HG02870 (cell line): Measurements from ENCODE around the gene MYCBPAP.

Experiments used
- ATAC-seq: cut with Tn5 transposase; IDR thresholded peaks from one replicate; pipeline ENCODE4 v1.9.1; 2021; ENCODE audit warnings: mild to moderate bottlenecking, moderate library complexity; ENCODE audit not compliant: unreplicated experiment

Gene MYCBPAP

GRCh38 chr17:50535407-50535806 lies 27.2 kb downstream of the MYCBPAP start:
- ATAC-seq, result no peak

DNA sequence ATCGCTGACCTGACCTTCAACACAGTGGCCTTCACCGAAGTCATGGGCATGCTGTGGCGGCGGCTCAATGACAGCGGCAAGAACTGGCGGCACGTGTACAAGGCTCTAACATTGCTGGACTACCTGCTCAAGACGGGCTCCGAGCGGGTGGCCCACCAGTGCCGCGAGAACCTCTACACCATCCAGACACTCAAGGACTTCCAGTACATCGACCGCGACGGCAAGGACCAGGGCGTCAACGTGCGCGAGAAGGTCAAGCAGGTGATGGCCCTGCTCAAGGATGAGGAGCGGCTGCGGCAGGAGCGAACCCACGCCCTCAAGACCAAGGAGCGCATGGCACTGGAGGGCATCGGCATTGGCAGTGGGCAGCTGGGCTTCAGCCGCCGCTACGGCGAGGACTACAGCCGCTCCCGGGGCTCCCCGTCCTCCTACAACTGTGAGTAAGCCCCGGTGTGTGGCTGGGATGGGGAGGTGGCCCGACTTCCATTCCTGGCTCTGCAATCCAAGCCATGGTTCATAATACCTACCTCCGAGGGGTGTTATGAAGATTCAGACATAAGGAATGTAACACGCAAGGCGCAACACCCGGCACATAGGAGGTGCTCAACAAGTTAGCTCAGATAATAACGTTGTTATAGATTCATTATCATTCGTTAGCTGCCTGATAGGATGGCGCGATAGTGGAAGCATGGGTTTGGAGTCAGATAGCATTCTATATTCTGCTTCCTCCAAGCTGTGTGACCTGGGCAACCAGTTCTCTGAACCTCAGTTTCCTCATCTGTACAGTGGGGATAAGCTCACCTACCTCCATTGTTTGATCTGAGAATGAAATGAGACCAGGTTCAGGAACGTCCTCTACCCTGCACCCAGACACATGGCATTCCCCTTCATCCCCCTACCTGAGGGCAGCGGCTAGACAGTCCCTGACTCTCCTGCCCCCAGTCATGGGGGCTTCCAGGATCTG lies 28.7 kb downstream of the MYCBPAP start:
- ATAC-seq, result no peak

DNA sequence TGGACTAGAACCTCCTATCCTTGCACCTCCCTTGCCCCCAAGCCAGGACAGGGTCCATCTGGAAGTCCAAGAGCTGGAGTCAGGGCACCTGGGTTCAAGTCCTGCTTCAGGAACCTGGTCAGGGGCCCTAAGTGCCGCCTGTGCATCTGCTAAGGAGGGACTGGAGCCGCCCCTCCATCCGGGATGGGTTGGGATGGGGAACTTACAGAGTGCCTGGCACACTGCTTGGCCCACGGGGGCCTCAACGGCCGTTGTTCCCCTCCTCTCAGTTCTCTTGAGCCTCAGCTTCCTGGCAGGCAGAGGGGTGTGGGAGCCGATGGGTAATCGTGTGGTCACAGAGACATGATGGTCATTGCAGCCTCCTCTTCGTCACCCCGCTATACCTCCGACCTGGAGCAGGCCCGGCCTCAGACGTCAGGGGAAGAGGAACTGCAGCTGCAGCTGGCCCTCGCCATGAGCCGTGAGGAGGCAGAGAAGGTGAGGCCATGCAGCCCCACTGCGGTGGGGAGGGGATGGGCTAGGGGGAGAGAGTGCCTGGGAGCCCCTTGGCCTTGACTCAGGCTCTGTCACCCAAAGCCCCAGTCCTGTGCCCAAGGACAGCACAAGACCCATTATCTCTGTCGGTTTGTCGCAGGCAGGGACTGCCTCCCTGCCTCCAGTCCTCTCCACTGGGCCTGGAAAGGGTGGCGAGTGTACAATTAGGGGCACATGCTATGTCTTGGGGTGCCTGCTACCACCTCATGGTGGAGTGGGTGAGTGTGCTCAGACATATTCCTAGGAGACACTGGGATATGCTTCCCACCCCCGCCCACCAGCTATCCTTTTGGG lies 29.7 kb downstream of the MYCBPAP start:
- ATAC-seq, result no peak

DNA sequence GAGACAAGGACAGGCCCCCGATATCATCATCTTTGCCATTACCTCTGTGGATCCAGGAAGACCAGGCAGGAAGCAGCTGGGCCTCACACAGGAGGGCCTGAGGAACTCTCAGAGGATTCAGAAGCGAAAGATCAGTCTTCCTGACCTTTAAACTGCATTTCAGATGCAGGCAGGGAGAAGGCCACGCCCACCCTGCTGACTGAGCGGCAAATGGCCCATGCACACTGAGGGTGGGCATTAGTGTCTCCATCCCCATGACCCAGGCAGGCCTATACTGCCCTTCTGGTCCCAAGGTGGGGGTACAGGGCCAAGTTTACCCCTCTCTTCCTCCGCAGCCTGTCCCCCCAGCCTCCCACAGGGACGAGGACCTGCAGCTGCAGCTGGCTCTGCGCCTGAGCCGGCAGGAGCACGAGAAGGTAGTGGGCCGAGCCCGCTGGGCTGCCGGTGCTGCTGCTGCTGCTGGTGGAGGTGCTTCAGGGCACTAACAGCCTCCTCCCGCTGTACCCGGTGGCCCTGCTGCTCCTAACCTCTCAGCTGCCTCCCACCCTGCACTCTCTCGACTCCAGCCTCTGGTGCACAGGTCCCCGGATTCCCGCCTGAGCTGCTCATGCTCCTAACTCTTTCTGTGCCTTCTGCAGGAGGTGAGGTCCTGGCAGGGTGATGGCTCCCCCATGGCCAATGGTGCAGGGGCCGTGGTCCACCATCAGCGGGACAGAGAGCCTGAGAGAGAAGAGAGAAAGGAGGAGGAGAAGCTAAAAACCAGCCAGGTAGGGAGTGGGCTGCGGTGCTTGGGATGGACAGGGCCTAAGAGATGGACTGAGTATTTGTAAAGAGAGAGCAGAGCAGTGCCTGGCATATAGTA lies 30.5 kb downstream of the MYCBPAP start:
- ATAC-seq, result no peak

- no peak for ATAC-seq
Measured at GRCh38 chr17:50539762-50540559, 31.7 kb downstream of the MYCBPAP start.

DNA sequence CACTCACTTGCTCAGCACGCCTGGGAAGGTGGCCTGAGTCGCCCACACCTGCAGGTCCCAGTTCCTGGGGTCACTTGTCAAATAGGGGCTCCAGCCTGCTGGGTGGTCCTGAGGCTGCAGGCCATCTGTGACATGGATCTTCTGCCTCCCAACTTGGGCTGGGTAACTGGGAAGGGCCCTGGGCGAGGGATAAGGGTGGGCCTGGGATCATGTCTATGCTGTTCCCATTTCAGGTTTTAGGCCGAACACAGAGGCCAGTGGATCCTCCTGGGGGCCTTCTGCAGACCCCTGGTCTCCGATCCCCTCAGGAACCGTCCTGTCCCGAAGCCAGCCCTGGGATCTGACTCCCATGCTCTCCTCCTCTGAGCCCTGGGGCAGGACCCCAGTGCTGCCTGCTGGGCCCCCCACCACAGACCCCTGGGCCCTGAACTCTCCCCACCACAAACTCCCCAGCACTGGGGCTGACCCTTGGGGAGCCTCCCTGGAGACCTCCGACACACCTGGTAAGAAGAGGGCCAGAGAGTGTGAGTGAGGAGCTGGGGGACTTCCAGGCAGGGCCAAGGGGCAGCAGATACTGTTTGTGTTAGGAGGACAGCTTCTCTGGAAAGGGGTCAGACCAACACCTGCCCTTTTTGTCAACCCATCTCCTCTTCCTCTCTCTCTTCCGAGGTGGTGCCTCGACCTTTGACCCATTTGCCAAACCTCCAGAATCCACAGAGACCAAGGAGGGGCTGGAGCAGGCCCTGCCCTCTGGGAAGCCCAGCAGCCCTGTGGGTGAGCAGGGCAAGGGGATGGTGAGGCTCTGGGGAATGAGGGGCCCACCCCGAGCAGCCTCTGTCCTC lies 32.5 kb downstream of the MYCBPAP start:
- ATAC-seq, result no peak

- ATAC-seq, result no peak
Measured at GRCh38 chr17:50541402-50541715, 33.1 kb downstream of the MYCBPAP start.

DNA sequence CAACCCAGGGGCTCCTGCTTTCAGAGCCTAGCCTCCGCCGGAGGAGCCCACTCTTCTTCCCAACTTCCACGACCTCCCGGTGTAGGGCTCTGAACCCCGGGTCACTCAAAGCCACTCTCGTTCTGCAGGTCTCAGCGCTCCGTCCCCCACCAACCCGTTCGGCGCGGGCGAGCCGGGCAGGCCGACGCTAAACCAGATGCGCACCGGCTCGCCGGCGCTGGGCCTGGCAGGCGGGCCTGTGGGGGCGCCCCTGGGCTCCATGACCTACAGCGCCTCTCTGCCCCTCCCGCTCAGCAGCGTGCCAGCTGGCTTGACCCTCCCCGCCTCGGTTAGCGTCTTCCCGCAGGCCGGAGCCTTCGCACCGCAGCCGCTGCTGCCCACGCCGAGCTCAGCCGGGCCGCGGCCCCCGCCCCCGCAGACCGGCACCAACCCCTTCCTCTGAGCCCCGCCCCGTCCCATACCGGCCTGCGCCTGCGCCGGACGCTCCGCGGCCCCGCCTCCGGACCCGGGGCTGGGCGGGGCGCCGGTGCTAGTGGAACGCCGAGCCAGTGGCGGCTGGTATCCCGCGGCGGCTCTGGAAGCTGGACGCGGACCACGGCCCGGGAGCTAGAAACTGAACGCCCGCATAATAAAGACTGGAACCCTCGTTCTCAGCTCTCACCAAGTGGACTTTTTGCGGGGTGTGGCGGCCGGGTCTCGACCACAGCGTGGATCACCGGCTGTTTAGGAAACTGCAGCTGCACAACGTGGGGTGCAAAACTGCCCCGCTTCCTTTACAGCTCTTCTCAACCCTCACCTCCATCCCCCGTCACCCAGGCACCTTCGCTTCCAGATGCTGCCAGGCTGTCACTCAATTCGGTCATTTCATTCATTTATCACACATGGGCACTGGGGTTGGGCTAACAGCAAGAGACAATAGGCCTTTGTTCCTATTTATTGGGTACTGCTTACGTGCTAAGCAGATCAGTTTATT lies 33.8 kb downstream of the MYCBPAP start:
- ATAC-seq, result peak; percentile 73

GRCh38 chr17:50542795-50543774 lies 34.8 kb downstream of the MYCBPAP start:
- no peak for ATAC-seq

DNA sequence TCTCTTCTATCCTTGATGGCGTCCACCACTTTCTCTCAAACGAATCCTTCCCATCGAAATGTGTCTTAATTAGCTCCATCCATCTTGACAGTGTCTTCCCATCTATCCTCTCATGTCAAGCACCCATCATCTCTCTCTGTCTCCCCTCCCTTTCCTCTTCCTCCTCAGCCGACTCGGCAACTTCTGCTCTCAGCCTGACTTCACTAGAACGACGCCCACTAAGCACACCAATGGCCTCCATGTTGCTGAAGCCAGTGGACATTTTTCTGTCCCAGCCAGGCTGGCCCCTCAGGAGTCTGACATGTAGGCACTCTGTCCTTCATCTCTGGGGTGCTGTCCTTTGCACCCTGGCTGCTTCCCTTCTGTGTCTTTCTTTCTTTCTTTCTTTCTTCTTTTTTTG lies 36.3 kb downstream of the MYCBPAP start:
- ATAC-seq, result no peak

DNA sequence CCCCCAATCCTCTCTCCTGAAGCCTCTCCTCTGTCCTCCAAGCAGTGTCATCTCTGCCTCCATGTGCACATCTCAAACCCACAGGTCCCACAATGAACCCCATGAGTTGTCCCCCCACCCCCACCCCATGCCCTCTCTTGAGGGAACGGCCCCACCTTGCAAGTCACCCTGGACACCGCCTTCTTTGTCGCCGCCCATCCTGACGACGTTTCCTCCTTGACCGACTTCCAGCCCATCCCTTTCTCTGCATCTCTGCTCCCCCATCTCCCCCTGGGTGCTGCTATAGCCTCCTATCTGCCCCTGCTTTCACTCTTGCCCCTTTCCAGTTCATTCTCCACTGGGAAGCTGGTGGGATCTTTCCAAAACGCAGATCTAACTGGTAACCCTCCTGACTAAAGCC lies 37.1 kb downstream of the MYCBPAP start:
- no peak for ATAC-seq

GRCh38 chr17:50546701-50547034 lies 38.4 kb downstream of the MYCBPAP start:
- no peak for ATAC-seq

DNA sequence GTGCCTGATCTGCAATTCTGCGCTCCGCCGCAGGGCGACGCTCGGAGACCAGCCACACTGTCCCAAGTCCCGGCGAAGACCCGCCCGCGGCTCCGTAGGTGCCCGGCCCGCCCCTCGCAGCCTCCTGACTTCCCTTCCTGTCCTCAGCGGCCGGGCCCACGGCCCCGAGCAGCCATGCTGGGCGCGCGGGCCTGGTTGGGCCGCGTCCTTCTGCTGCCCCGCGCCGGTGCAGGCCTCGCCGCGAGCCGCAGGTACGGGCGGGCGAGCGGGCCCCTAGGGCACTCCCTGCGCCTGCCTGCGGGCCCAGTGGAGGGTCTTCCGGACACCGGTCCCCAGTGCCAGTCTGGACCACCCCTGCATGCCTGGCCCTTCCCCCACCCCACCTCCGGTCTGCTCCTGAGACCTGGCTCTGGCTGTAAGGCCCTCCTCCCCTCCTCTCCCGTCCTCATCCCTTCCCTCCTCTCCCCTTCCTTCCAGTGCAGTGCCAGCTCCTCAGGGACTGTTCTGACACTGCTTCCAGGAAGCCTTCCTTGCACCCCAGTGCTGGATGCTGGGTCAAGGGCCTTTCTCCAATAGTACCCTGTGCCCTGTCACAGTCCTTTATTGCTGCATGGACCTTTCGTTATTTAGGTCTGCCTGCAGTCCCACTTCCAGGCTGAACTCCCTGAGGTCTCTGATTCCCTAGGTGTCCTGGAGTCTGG lies 38.9 kb downstream of the MYCBPAP start, which contains the start of gene SPATA20:
Gene SPATA20, plus strand, starts transcription at position 140 of the 701 bp plus-strand sequence. Its CDS starts 35 bp downstream, at position 175.
- ATAC-seq, result peak; percentile 55

DNA sequence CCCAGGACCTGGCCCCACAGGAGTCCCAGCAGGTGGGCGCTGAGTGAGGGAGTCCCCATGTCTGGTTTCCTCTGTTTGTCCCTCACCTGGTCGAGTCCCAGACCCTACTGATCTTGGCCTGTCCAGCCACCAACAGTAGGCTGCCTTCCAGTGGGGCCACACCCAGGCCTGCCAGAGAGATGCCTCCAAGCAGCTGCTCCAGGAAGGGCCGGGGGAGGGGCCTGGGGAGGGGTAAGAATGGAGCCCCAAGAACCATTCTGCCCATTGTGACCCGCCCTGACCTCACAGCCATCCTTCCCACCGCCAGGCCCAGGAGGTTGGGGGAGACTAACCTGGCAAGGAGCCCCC lies 39.5 kb downstream of the MYCBPAP start:
- no peak for ATAC-seq

DNA sequence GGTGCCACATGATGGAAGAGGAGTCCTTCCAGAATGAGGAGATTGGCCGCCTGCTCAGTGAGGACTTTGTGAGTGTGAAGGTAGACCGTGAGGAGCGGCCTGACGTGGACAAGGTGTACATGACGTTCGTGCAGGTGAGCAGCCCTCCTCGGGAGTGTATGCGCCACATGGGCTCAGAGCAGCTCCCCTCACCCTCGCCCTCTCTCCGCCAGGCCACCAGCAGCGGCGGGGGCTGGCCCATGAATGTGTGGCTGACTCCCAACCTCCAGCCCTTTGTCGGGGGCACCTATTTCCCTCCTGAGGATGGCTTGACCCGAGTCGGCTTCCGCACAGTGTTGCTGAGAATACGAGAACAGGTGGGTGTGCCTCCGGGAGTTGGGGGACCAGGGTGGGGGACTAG lies 40.6 kb downstream of the MYCBPAP start:
- ATAC-seq, result no peak

DNA sequence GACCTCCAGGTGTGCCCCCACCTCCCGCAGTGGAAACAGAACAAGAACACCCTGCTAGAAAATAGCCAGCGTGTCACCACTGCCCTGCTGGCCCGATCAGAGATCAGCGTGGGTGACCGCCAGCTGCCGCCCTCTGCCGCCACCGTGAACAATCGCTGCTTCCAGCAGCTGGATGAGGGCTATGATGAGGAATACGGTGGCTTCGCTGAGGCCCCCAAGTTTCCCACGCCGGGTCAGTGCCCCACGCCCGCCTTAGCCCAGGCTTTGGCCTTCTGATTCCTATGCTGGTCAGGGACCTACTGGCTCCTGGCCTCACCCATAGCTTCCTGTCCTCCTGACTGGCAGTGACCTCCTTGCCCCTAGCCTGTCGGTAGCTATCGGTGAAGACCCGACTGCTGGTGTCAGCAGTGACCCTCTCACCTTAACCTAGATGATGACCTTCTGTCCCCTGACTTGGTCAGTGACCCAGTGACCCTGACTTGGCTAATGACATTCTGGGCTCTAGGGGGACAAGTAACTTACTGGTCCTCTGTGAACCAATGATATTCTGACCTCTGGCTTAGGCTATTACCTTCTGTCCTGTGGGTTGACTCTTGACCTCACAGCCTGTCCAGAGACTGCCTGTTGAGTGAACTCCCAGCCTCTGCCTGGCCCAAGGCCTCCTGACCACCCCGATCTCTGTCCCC lies 41.2 kb downstream of the MYCBPAP start:
- ATAC-seq, result no peak
